PC-9 (cell line): ENCODE data around the gene SSR2. TPM values are rescaled to one million over a fixed set of nuclear protein-coding genes. Genes with fewer than 3 reads are reported as not detected.

Source experiments
- BruUV-seq: library from RNA; stranded (reverse); fragments of 400-500 nt; replicated peaks from 2 replicates; lab custom pipeline; 2021; lab: Mats Ljungman, UMichigan
- CTCF ChIA-PET: fragments of 300-600 bp; sonication (Branson Sonifier 250); formaldehyde crosslinking; loops from one replicate; lab custom pipeline; 2022; ENCODE audit warnings: antibody characterized with exemption; lab: Charles Lee
- POLR2A ChIA-PET: fragments of 300-600 bp; sonication (Branson Sonifier 250); formaldehyde crosslinking; loops from one replicate; lab custom pipeline; 2022; ENCODE audit warnings: antibody characterized with exemption; ENCODE audit not compliant: unreplicated experiment; lab: Charles Lee
- DNase-seq, 2 experiments: peaks; one replicate each; pipeline versions ENCODE4 v3.0.0 to v3.0.0-alpha.2; 2015 to 2022; ENCODE audit warnings: mixed read lengths in 1 of 2
- H2AFZ ChIP-seq: fragments of 200-600 bp; sonication (generic); 2 replicates; pipeline ENCODE4 v1.8.1; 2017; ENCODE audit warnings: antibody characterized with exemption
- H3F3A ChIP-seq: fragments of 200-600 bp; sonication (generic); 2 replicates; pipeline ENCODE4 v1.8.1; 2017; ENCODE audit warnings: antibody characterized with exemption, mild to moderate bottlenecking, low read depth; ENCODE audit not compliant: insufficient read depth
- H3K27ac ChIP-seq: fragments of 200-600 bp; sonication (generic); 2 replicates; pipeline ENCODE4 v1.6.1; 2016; ENCODE audit warnings: mixed run types
- H3K27me3 ChIP-seq: fragments of 200-600 bp; sonication (generic); 2 replicates; pipeline ENCODE4 v1.6.1; 2016; ENCODE audit warnings: low read depth, mixed run types; ENCODE audit not compliant: insufficient read depth
- H3K36me3 ChIP-seq: fragments of 200-600 bp; sonication (generic); 2 replicates; pipeline ENCODE4 v1.6.1; 2016; ENCODE audit warnings: low read depth, mixed run types
- H3K4me1 ChIP-seq: fragments of 200-600 bp; sonication (generic); replicated peaks from 2 replicates; pipeline ENCODE4 v1.6.1; 2016; ENCODE audit warnings: mixed run types; ENCODE audit not compliant: insufficient read depth
- H3K4me2 ChIP-seq: fragments of 200-600 bp; sonication (generic); 2 replicates; pipeline ENCODE4 v1.6.1; 2017; ENCODE audit warnings: mixed run types
- H3K4me3 ChIP-seq: fragments of 200-600 bp; sonication (generic); 2 replicates; pipeline ENCODE4 v1.6.1; 2016; ENCODE audit warnings: mixed run types
- H3K79me2 ChIP-seq: fragments of 200-600 bp; sonication (generic); 2 replicates; pipeline ENCODE4 v1.6.1; 2017; ENCODE audit warnings: low read depth, mixed run types
- H3K9me2 ChIP-seq: fragments of 200-600 bp; sonication (generic); 2 replicates; pipeline ENCODE4 v1.8.1; 2017; ENCODE audit warnings: mild to moderate bottlenecking; ENCODE audit not compliant: insufficient read depth
- H3K9me3 ChIP-seq: fragments of 200-600 bp; sonication (generic); 2 replicates; pipeline ENCODE4 v1.8.1; 2016; ENCODE audit warnings: low read depth; ENCODE audit not compliant: insufficient read depth
- H4K20me1 ChIP-seq: fragments of 200-600 bp; sonication (generic); 2 replicates; pipeline ENCODE4 v1.8.1; 2017; ENCODE audit not compliant: insufficient read depth
- EZH2 ChIP-seq: fragments of 200-600 bp; sonication (generic); IDR thresholded peaks from 2 replicates; pipeline ENCODE4 v1.8.0; 2017; ENCODE audit warnings: antibody characterized with exemption, low read depth
- intact Hi-C: fragments of 100-400 bp; cut with micrococcal nuclease; formaldehyde crosslinking; loops from one replicate; pipeline ENCODE4 v1.10.0; 2022; ENCODE audit not compliant: unreplicated experiment
- total RNA-seq: library from RNA; stranded (reverse); gene quantifications from 2 replicates; pipeline ENCODE4 v1.2.3, GENCODE V29; 2021
- TF ChIP-seq, protein P1 (sequence below): fragments of 200-600 bp; sonication (generic); conservative IDR thresholded peaks from 2 replicates; pipeline ENCODE4 v1.6.1; 2017; ENCODE audit warnings: mixed run types, antibody characterized with exemption, mild to moderate bottlenecking, moderate library complexity

The SSR2 gene
- total RNA-seq, 1 experiment from 2014 or later, result 196 TPM

DNA sequence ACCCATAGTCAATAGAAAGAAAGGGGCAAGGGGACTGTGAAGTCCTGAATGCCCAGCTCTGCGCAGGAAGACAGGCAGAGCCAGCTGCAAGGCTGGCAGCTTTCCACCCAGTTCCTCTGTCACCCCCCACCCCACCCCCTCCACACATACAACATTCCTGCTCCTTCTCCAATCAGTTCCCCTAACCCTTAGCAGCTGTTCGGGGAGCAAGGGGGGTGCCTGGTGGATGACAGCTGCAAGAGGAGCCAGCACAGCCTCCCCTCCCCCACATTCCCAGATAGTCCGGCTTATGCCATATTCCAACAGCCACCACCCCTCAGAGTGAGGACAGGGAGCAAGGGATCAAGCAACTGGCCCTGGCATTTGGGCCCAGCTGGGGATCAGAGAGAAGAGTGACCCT, 52.1 kb downstream of the SSR2 start:
- TF ChIP-seq EZH2, result no peak
- TF ChIP-seq, protein P1, sequence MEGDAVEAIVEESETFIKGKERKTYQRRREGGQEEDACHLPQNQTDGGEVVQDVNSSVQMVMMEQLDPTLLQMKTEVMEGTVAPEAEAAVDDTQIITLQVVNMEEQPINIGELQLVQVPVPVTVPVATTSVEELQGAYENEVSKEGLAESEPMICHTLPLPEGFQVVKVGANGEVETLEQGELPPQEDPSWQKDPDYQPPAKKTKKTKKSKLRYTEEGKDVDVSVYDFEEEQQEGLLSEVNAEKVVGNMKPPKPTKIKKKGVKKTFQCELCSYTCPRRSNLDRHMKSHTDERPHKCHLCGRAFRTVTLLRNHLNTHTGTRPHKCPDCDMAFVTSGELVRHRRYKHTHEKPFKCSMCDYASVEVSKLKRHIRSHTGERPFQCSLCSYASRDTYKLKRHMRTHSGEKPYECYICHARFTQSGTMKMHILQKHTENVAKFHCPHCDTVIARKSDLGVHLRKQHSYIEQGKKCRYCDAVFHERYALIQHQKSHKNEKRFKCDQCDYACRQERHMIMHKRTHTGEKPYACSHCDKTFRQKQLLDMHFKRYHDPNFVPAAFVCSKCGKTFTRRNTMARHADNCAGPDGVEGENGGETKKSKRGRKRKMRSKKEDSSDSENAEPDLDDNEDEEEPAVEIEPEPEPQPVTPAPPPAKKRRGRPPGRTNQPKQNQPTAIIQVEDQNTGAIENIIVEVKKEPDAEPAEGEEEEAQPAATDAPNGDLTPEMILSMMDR, result no peak
- Histone ChIP-seq H3K79me2 (peaks cover 69% of the 10 kb centered on the region), H3K27ac (no peak overlapping the region), H3K4me3 (no peak overlapping the region), H3K9me3 (no peaks in the 10 kb centered on the region), H3K27me3 (no peaks in the 10 kb centered on the region), H3F3A (peaks cover 80% of the 10 kb centered on the region), H4K20me1 (peaks cover 78% of the 10 kb centered on the region), H3K4me1 (peaks cover 15% of the 10 kb centered on the region; the same call in 1 of the 2 replicates), H3K36me3 (peaks cover 62% of the 10 kb centered on the region), H3K4me2 (no peak overlapping the region), H2AFZ (no peak overlapping the region), H3K9me2 (no peaks in the 10 kb centered on the region)
- DNase-seq, result no peak
- CTCF ChIA-PET, result no interaction called here
- POLR2A ChIA-PET, result no interaction called here
- no TSS peak for BruUV-seq
- intact Hi-C loops, result no loop called here

DNA sequence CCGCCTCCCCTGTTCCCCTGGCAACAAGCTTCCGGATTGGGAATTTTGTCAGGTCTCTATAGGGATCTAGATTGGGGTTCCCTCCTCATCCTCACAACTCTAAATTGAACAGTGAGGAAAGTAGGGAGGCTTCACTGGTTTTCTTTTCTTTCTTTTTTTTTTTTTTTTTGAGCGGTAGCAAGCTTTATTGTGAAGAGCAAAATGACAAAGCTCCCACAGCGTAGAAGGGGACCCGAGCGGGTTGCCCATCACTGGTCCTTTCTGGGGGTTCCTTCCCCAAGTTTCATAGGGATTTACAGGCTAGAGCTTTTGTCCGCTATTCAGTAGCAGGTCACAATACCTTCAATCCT, 52.7 kb downstream of the SSR2 start:
- H3K4me3 ChIP-seq, result no peak overlapping the region
- no peaks in the 10 kb centered on the region for H3K9me2 ChIP-seq
- BruUV-seq, result no TSS peak
- CTCF ChIA-PET, result interaction anchor here (0.5 to 0.7 kb wide), 3 partner anchors 19 to 207 kb away, joined by 5 to 13 read pairs (median 10); no protein-coding TSS in a partner anchor
- H3K36me3 ChIP-seq, result peaks cover 56% of the 10 kb centered on the region
- peaks cover 72% of the 10 kb centered on the region for H4K20me1 ChIP-seq
- DNase-seq, result no peak
- H3K79me2 ChIP-seq, result peaks cover 63% of the 10 kb centered on the region
- no peaks in the 10 kb centered on the region for H3K27me3 ChIP-seq
- H3K9me3 ChIP-seq, result no peaks in the 10 kb centered on the region
- no peak overlapping the region for H3K27ac ChIP-seq
- intact Hi-C loops, result no loop called here
- no peak overlapping the region for H3K4me2 ChIP-seq
- H3F3A ChIP-seq, result peaks cover 80% of the 10 kb centered on the region
- POLR2A ChIA-PET, result no interaction called here
- TF ChIP-seq EZH2, result no peak
- TF ChIP-seq, protein P1, result no peak
- no peak overlapping the region for H2AFZ ChIP-seq
- peaks cover 15% of the 10 kb centered on the region for H3K4me1 ChIP-seq

DNA sequence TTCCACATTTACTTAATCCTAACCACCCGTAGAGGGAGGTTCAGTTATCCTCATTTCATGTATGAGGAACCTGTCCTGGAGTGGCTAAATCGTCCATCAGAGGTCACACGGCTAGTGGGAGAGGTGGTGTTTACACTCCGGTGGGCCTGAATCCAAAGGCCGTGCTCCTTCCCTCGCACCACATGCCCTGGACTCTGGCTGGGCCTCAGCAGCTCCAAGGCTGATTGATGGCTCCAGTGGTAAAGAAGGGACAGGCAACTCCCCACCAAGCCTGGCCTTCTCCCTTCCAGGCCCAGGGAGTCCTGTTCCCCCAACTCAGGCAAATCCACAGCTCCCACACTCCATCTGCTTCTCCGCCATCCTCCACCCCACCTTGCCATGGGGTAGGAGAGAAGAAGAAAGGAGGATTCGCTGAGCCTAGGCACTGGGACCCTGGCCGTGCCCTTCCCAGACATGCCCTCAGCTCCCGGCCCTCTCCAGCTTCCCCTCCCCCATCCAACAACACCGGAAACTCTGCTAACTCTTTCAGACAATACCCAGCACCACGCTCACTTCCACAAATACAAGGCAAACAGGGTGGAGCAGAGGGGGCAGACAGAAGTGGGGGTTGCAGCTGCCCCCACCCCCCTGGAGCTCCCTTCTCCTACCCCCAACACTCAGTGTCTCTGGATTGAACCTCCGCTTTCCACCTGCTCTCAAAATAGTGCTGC, 53.3 kb downstream of the SSR2 start:
- H3K79me2 ChIP-seq, result peaks cover 57% of the 10 kb centered on the region
- CTCF ChIA-PET, result interaction anchor here (0.5 to 0.7 kb wide), 3 partner anchors 20 to 207 kb away, joined by 5 to 13 read pairs (median 10); no protein-coding TSS in a partner anchor

More for the DNA sequence above, 53.3 kb downstream of the SSR2 start:
- peaks cover 15% of the 10 kb centered on the region for H3K4me1 ChIP-seq
- H3F3A ChIP-seq, result peaks cover 80% of the 10 kb centered on the region
- intact Hi-C loops, result no loop called here
- no peaks in the 10 kb centered on the region for H3K9me3 ChIP-seq
- H3K4me2 ChIP-seq, result no peak overlapping the region
- H3K27ac ChIP-seq, result no peak overlapping the region
- no peak overlapping the region for H3K4me3 ChIP-seq
- peaks cover 66% of the 10 kb centered on the region for H4K20me1 ChIP-seq
- no TSS peak for BruUV-seq
- H3K27me3 ChIP-seq, result no peaks in the 10 kb centered on the region
- H3K9me2 ChIP-seq, result no peaks in the 10 kb centered on the region
- DNase-seq, result no peak
- no peak for TF ChIP-seq EZH2
- TF ChIP-seq, protein P1, result no peak
- peaks cover 51% of the 10 kb centered on the region for H3K36me3 ChIP-seq
- POLR2A ChIA-PET, result no interaction called here
- no peak overlapping the region for H2AFZ ChIP-seq
